ENCODE results near the gene NEURL1. TPM values are rescaled to one million over a fixed set of nuclear protein-coding genes. Genes with fewer than 3 reads are reported as not detected.

NEURL1 gene
- total RNA-seq, 1 experiment from 2014 or later: 4.1 TPM

- no peaks in the 10 kb centered on the region for H3K27me3 ChIP-seq
- H3K9me3 ChIP-seq (replicated peaks): no peaks in the 10 kb centered on the region
- H3K4me1 ChIP-seq: no peaks in the 10 kb centered on the region; the same call in 1 of the 2 replicates
- H3K36me3 ChIP-seq: no peaks in the 10 kb centered on the region
- no peak overlapping the region for H3K27ac ChIP-seq
- H3K4me3 ChIP-seq: no peak overlapping the region
- DNase-seq: no peak
These were observed 70.0 kb downstream of the NEURL1 start for GRCh38 chr10:103563231-103564115.

- Histone ChIP-seq H3K4me3 (no peak overlapping the region), H3K27ac (no peak overlapping the region), H3K9me3 (replicated peaks) (no peaks in the 10 kb centered on the region), H3K27me3 (no peaks in the 10 kb centered on the region), H3K4me1 (no peaks in the 10 kb centered on the region; the same call in 1 of the 2 replicates), H3K36me3 (no peaks in the 10 kb centered on the region)
- peak; percentile 65 to 67 for DNase-seq
These were observed 70.6 kb downstream of the NEURL1 start for GRCh38 chr10:103564116-103564501.

GRCh38 chr10:103564776-103565520 is 71.4 kb downstream of the NEURL1 start:
- no peaks in the 10 kb centered on the region for H3K36me3 ChIP-seq
- peaks cover 2% of the 10 kb centered on the region for H3K4me1 ChIP-seq
- no peaks in the 10 kb centered on the region for H3K9me3 ChIP-seq (replicated peaks)
- peak; percentile 37 to 63 for DNase-seq
- no peaks in the 10 kb centered on the region for H3K27me3 ChIP-seq
- H3K4me3 ChIP-seq: no peak overlapping the region
- no peak overlapping the region for H3K27ac ChIP-seq

GRCh38 chr10:103566536-103566935 is 73.0 kb downstream of the NEURL1 start:
- Histone ChIP-seq H3K27ac (no peak overlapping the region), H3K9me3 (replicated peaks) (no peaks in the 10 kb centered on the region), H3K4me1 (peaks cover 5% of the 10 kb centered on the region), H3K27me3 (no peaks in the 10 kb centered on the region), H3K36me3 (no peaks in the 10 kb centered on the region), H3K4me3 (no peak overlapping the region)
- no peak for DNase-seq

GRCh38 chr10:103568505-103568904 is 75.0 kb downstream of the NEURL1 start:
- Histone ChIP-seq H3K4me1 (peaks cover 5% of the 10 kb centered on the region), H3K27ac (no peak overlapping the region), H3K36me3 (no peaks in the 10 kb centered on the region), H3K9me3 (replicated peaks) (no peaks in the 10 kb centered on the region), H3K27me3 (no peaks in the 10 kb centered on the region), H3K4me3 (no peak overlapping the region)
- no peak for DNase-seq

GRCh38 chr10:103569896-103570295 is 76.4 kb downstream of the NEURL1 start:
- 0 out of 2 replicates have a peak overlapping the region, but pooled peaks have one; percentile 16 for H3K27ac ChIP-seq
- no peaks in the 10 kb centered on the region for H3K27me3 ChIP-seq
- DNase-seq: peak; percentile 42 to 55
- H3K36me3 ChIP-seq: no peaks in the 10 kb centered on the region
- H3K9me3 ChIP-seq (replicated peaks): no peaks in the 10 kb centered on the region
- peaks cover 5% of the 10 kb centered on the region for H3K4me1 ChIP-seq
- no peak overlapping the region for H3K4me3 ChIP-seq

- H3K9me3 ChIP-seq (replicated peaks): no peaks in the 10 kb centered on the region
- H3K36me3 ChIP-seq: no peaks in the 10 kb centered on the region
- no peak overlapping the region for H3K27ac ChIP-seq
- H3K27me3 ChIP-seq: no peaks in the 10 kb centered on the region
- no peak for DNase-seq
- H3K4me1 ChIP-seq: peaks cover 5% of the 10 kb centered on the region
- no peak overlapping the region for H3K4me3 ChIP-seq
These were observed 77.5 kb downstream of the NEURL1 start for GRCh38 chr10:103570844-103571655.

- H3K27me3 ChIP-seq: no peaks in the 10 kb centered on the region
- H3K27ac ChIP-seq: no peak overlapping the region
- DNase-seq: no peak
- H3K36me3 ChIP-seq: no peaks in the 10 kb centered on the region
- H3K4me1 ChIP-seq: peaks cover 11% of the 10 kb centered on the region
- no peak overlapping the region for H3K4me3 ChIP-seq
- no peaks in the 10 kb centered on the region for H3K9me3 ChIP-seq (replicated peaks)
These were observed 78.1 kb downstream of the NEURL1 start for GRCh38 chr10:103571656-103571975.

- H3K27ac ChIP-seq: no peak overlapping the region
- H3K36me3 ChIP-seq: no peaks in the 10 kb centered on the region
- no peak overlapping the region for H3K4me3 ChIP-seq
- no peaks in the 10 kb centered on the region for H3K9me3 ChIP-seq (replicated peaks)
- DNase-seq: no peak
- peaks cover 21% of the 10 kb centered on the region for H3K4me1 ChIP-seq
- no peaks in the 10 kb centered on the region for H3K27me3 ChIP-seq
These were observed 79.1 kb downstream of the NEURL1 start for GRCh38 chr10:103572347-103573204.

- Histone ChIP-seq H3K27me3 (no peaks in the 10 kb centered on the region), H3K4me3 (no peak overlapping the region), H3K9me3 (replicated peaks) (no peaks in the 10 kb centered on the region)
These were observed 79.6 kb downstream of the NEURL1 start for GRCh38 chr10:103573205-103573487.

GRCh38 chr10:103574097-103575061 is 80.9 kb downstream of the NEURL1 start:
- Histone ChIP-seq H3K27ac (no peak overlapping the region), H3K4me1 (peaks cover 32% of the 10 kb centered on the region), H3K4me3 (no peak overlapping the region), H3K36me3 (no peaks in the 10 kb centered on the region), H3K9me3 (replicated peaks) (no peaks in the 10 kb centered on the region), H3K27me3 (no peaks in the 10 kb centered on the region)
- DNase-seq: no peak

More at GRCh38 chr10:103573205-103573487, 79.6 kb downstream of the NEURL1 start:
- H3K4me1 ChIP-seq: peaks cover 22% of the 10 kb centered on the region
- DNase-seq: no peak
- H3K27ac ChIP-seq: no peak overlapping the region
- H3K36me3 ChIP-seq: no peaks in the 10 kb centered on the region

- peaks cover 37% of the 10 kb centered on the region for H3K4me1 ChIP-seq
- no peak overlapping the region for H3K27ac ChIP-seq
- DNase-seq: no peak
- no peaks in the 10 kb centered on the region for H3K9me3 ChIP-seq (replicated peaks)
- no peak overlapping the region for H3K4me3 ChIP-seq
- no peaks in the 10 kb centered on the region for H3K27me3 ChIP-seq
- H3K36me3 ChIP-seq: no peaks in the 10 kb centered on the region
These were observed 82.0 kb downstream of the NEURL1 start for GRCh38 chr10:103575416-103576075.

GRCh38 chr10:103576076-103576471 is 82.6 kb downstream of the NEURL1 start:
- Histone ChIP-seq H3K9me3 (replicated peaks) (no peaks in the 10 kb centered on the region), H3K4me1 (peaks cover 41% of the 10 kb centered on the region), H3K27ac (no peak overlapping the region; the same call in 1 of the 2 replicates), H3K27me3 (no peaks in the 10 kb centered on the region), H3K4me3 (no peak overlapping the region), H3K36me3 (no peaks in the 10 kb centered on the region)
- no peak for DNase-seq
